Measurements from ENCODE around the gene PHF5A. TPM values are rescaled to one million over a fixed set of nuclear protein-coding genes. Genes with fewer than 3 reads are reported as not detected.

PHF5A gene
- total and polyA plus RNA-seq, 10 of the 15 experiments (the other 5 are each of a cell fraction or from before 2014, with no cell fraction given): 40.5 to 115 (median 79.2) TPM

- TF ChIP-seq ATF7 (IDR thresholded peaks at IDR 0.05; ENCODE audit: low read depth): peak; percentile 89
- TF ChIP-seq, protein P1, sequence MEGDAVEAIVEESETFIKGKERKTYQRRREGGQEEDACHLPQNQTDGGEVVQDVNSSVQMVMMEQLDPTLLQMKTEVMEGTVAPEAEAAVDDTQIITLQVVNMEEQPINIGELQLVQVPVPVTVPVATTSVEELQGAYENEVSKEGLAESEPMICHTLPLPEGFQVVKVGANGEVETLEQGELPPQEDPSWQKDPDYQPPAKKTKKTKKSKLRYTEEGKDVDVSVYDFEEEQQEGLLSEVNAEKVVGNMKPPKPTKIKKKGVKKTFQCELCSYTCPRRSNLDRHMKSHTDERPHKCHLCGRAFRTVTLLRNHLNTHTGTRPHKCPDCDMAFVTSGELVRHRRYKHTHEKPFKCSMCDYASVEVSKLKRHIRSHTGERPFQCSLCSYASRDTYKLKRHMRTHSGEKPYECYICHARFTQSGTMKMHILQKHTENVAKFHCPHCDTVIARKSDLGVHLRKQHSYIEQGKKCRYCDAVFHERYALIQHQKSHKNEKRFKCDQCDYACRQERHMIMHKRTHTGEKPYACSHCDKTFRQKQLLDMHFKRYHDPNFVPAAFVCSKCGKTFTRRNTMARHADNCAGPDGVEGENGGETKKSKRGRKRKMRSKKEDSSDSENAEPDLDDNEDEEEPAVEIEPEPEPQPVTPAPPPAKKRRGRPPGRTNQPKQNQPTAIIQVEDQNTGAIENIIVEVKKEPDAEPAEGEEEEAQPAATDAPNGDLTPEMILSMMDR (IDR thresholded peaks at IDR 0.05 in 2 of 3, conservative IDR thresholded peaks at IDR 0.05 in 1 of 3; ENCODE audit: control insufficient read depth in 2 of 3, extremely low read depth in 1 of 3, insufficient read depth in 1 of 3, low read depth in 3 of 3, low read length in 3 of 3): no peak
- peak; percentile 83 for TF ChIP-seq SP1 (IDR thresholded peaks at IDR 0.05; ENCODE audit: low read depth, low read length)
- TF ChIP-seq, protein P2, sequence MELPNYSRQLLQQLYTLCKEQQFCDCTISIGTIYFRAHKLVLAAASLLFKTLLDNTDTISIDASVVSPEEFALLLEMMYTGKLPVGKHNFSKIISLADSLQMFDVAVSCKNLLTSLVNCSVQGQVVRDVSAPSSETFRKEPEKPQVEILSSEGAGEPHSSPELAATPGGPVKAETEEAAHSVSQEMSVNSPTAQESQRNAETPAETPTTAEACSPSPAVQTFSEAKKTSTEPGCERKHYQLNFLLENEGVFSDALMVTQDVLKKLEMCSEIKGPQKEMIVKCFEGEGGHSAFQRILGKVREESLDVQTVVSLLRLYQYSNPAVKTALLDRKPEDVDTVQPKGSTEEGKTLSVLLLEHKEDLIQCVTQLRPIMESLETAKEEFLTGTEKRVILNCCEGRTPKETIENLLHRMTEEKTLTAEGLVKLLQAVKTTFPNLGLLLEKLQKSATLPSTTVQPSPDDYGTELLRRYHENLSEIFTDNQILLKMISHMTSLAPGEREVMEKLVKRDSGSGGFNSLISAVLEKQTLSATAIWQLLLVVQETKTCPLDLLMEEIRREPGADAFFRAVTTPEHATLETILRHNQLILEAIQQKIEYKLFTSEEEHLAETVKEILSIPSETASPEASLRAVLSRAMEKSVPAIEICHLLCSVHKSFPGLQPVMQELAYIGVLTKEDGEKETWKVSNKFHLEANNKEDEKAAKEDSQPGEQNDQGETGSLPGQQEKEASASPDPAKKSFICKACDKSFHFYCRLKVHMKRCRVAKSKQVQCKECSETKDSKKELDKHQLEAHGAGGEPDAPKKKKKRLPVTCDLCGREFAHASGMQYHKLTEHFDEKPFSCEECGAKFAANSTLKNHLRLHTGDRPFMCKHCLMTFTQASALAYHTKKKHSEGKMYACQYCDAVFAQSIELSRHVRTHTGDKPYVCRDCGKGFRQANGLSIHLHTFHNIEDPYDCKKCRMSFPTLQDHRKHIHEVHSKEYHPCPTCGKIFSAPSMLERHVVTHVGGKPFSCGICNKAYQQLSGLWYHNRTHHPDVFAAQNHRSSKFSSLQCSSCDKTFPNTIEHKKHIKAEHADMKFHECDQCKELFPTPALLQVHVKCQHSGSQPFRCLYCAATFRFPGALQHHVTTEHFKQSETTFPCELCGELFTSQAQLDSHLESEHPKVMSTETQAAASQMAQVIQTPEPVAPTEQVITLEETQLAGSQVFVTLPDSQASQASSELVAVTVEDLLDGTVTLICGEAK (IDR thresholded peaks at IDR 0.05; ENCODE audit: borderline replicate concordance): peak; percentile 96
- no peak for TF ChIP-seq CEBPB (IDR thresholded peaks at IDR 0.05; ENCODE audit: borderline replicate concordance in 1 of 2, low read depth in 2 of 2, low read length in 2 of 2)
- TF ChIP-seq YY1 (IDR thresholded peaks at IDR 0.05; ENCODE audit: low read depth, low read length): peak; percentile 99
- TF ChIP-seq SREBF2 (IDR thresholded peaks at IDR 0.05; ENCODE audit: low read length): no peak
- no peak for TF ChIP-seq POLR2AphosphoS2 (IDR thresholded peaks at IDR 0.05; ENCODE audit: low read depth, low read length)
- peak; percentile 92 for TF ChIP-seq NR2C2 (IDR thresholded peaks at IDR 0.05; ENCODE audit: borderline replicate concordance, control insufficient read depth, insufficient read length, low read depth)
- TF ChIP-seq ZNF622 (IDR thresholded peaks at IDR 0.05): no peak
- peak; percentile 74 for TF ChIP-seq BRCA1 (IDR thresholded peaks at IDR 0.05; ENCODE audit: low read depth, low read length)
Observed at GRCh38 chr22:41468381-41469217, at the start of gene PHF5A, which contains the start of gene ACO2 (continued).
